Measurements from ENCODE around the gene BABAM2. TPM values are rescaled to one million over a fixed set of nuclear protein-coding genes. Genes with fewer than 3 reads are reported as not detected.
"Not testable (repeated sequence)": the region's sequence is repeated elsewhere in the genome, so short reads cannot be mapped to it uniquely, and the experiment has no call there.

The BABAM2 gene
- total and polyA plus RNA-seq, 7 experiments from 2014 or later = 34.2 to 58.2 (median 44.2) TPM

GRCh38 chr2:27968957-27969356, 78.4 kb downstream of the BABAM2 start:
- H3K27ac ChIP-seq (ENCODE audit: low read depth, low read length); POLR2A ChIA-PET; H3K4me3 Mint-ChIP-seq; H3K27me3 ChIP-seq (ENCODE audit: control insufficient read depth in 2 of 2, insufficient read depth in 2 of 2, low read length in 2 of 2); H3K36me3 ChIP-seq (ENCODE audit: control insufficient read depth in 2 of 3, insufficient read depth in 3 of 3, low read length in 3 of 3); H3K27me3 Mint-ChIP-seq; CTCF ChIA-PET; DNase-seq; ATAC-seq; H3K4me3 ChIP-seq (ENCODE audit: low read length): not testable (repeated sequence)
- Histone ChIP-seq H3K4me1 (ENCODE audit: control insufficient read depth in 2 of 2, insufficient read depth in 2 of 2, low read length in 2 of 2) (peaks cover 14 to 18% of the 10 kb centered on the region in 2 donors), H3K9me3 (ENCODE audit: control insufficient read depth in 2 of 3, low read length in 3 of 3) (peaks cover 0 to 11% (median 0%) of the 10 kb centered on the region in 3 experiments)
- intact Hi-C loops (cut with micrococcal nuclease) = loop anchor here in 1 of 2 donors (10.0 kb wide), 2 partner anchors 194 to 286 kb away; partner anchors contain the start of gene MRPL33
- Mint-ChIP-seq H3K9me3 (peaks cover 10 to 31% (median 16%) of the 10 kb centered on the region in 11 donors), H3K4me1 (peaks cover 17 to 51% (median 34%) of the 10 kb centered on the region in 7 donors), H3K36me3 (peaks cover 15 to 57% (median 35%) of the 10 kb centered on the region in 5 donors), H3K27ac (peak overlapping the region in 2 of 9 donors; percentile 19 to 68)

GRCh38 chr2:27972311-27972710, 81.8 kb downstream of the BABAM2 start:
- ChIA-PET CTCF (no interaction called here), POLR2A (no interaction called here)
- Histone ChIP-seq H3K27me3 (ENCODE audit: control insufficient read depth in 2 of 2, insufficient read depth in 2 of 2, low read length in 2 of 2) (no peaks in the 10 kb centered on the region), H3K4me1 (ENCODE audit: control insufficient read depth in 2 of 2, insufficient read depth in 2 of 2, low read length in 2 of 2) (no peaks in the 10 kb centered on the region), H3K27ac (ENCODE audit: low read depth, low read length) (no peak overlapping the region), H3K36me3 (ENCODE audit: control insufficient read depth in 2 of 3, insufficient read depth in 3 of 3, low read length in 3 of 3) (no peaks in the 10 kb centered on the region), H3K9me3 (ENCODE audit: control insufficient read depth in 2 of 3, low read length in 3 of 3) (peaks cover 0 to 11% (median 0%) of the 10 kb centered on the region in 3 experiments), H3K4me3 (ENCODE audit: low read length) (no peak overlapping the region)
- H3K36me3 Mint-ChIP-seq = peaks cover 12 to 49% (median 20%) of the 10 kb centered on the region in 5 donors
- H3K4me1 Mint-ChIP-seq = peaks cover 3 to 18% (median 5%) of the 10 kb centered on the region in 7 donors
- peaks cover 8 to 25% (median 13%) of the 10 kb centered on the region in 11 donors for H3K9me3 Mint-ChIP-seq
- H3K27ac Mint-ChIP-seq = no peak overlapping the region
- no peak overlapping the region for H3K4me3 Mint-ChIP-seq
- DNase-seq (no peak), ATAC-seq (no peak)
- H3K27me3 Mint-ChIP-seq = no peaks in the 10 kb centered on the region
- intact Hi-C loops (cut with micrococcal nuclease) = no loop called here

GRCh38 chr2:27973592-27973991, 83.1 kb downstream of the BABAM2 start:
- H3K9me3 Mint-ChIP-seq = peaks cover 1 to 17% (median 7%) of the 10 kb centered on the region in 11 donors
- no peaks in the 10 kb centered on the region for H3K27me3 Mint-ChIP-seq
- peaks cover 0 to 14% (median 8%) of the 10 kb centered on the region in 7 donors for H3K4me1 Mint-ChIP-seq
- Histone ChIP-seq H3K27me3 (ENCODE audit: control insufficient read depth in 2 of 2, insufficient read depth in 2 of 2, low read length in 2 of 2) (no peaks in the 10 kb centered on the region), H3K4me1 (ENCODE audit: control insufficient read depth in 2 of 2, insufficient read depth in 2 of 2, low read length in 2 of 2) (no peaks in the 10 kb centered on the region), H3K4me3 (ENCODE audit: low read length) (no peak overlapping the region), H3K27ac (ENCODE audit: low read depth, low read length) (no peak overlapping the region), H3K36me3 (ENCODE audit: control insufficient read depth in 2 of 3, insufficient read depth in 3 of 3, low read length in 3 of 3) (no peaks in the 10 kb centered on the region), H3K9me3 (ENCODE audit: control insufficient read depth in 2 of 3, low read length in 3 of 3) (peaks cover 0 to 11% (median 0%) of the 10 kb centered on the region in 3 experiments)
- CTCF ChIA-PET = no interaction called here
- POLR2A ChIA-PET = no interaction called here
- H3K36me3 Mint-ChIP-seq = peaks cover 6 to 48% (median 15%) of the 10 kb centered on the region in 5 donors
- intact Hi-C loops (cut with micrococcal nuclease) = no loop called here
- no peak for ATAC-seq
- no peak for DNase-seq
- peak overlapping the region in 1 of 9 donors; percentile 62 for H3K27ac Mint-ChIP-seq
- no peak overlapping the region for H3K4me3 Mint-ChIP-seq

GRCh38 chr2:27976308-27976707, 85.8 kb downstream of the BABAM2 start:
- no peaks in the 10 kb centered on the region for H3K9me3 ChIP-seq (ENCODE audit: control insufficient read depth in 2 of 3, low read length in 3 of 3)
- Mint-ChIP-seq H3K9me3 (peaks cover 0 to 8% (median 0%) of the 10 kb centered on the region in 11 donors), H3K4me1 (peaks cover 6 to 26% (median 11%) of the 10 kb centered on the region in 7 donors), H3K27me3 (no peaks in the 10 kb centered on the region), H3K27ac (no peak overlapping the region), H3K4me3 (no peak overlapping the region), H3K36me3 (peaks cover 0 to 33% (median 4%) of the 10 kb centered on the region in 5 donors)
- DNase-seq (no peak), ATAC-seq (no peak)
- no peak overlapping the region for H3K27ac ChIP-seq (ENCODE audit: low read depth, low read length)
- intact Hi-C loops (cut with micrococcal nuclease) = no loop called here
- ChIA-PET CTCF (no interaction called here), POLR2A (no interaction called here)
- H3K4me3 ChIP-seq (ENCODE audit: low read length) = no peak overlapping the region
- H3K4me1 ChIP-seq (ENCODE audit: control insufficient read depth in 2 of 2, insufficient read depth in 2 of 2, low read length in 2 of 2) = no peaks in the 10 kb centered on the region
- no peaks in the 10 kb centered on the region for H3K36me3 ChIP-seq (ENCODE audit: control insufficient read depth in 2 of 3, insufficient read depth in 3 of 3, low read length in 3 of 3)
- H3K27me3 ChIP-seq (ENCODE audit: control insufficient read depth in 2 of 2, insufficient read depth in 2 of 2, low read length in 2 of 2) = no peaks in the 10 kb centered on the region

GRCh38 chr2:27977731-27978312, 87.3 kb downstream of the BABAM2 start:
- intact Hi-C loops (cut with micrococcal nuclease) = no loop called here
- POLR2A ChIA-PET = no interaction called here
- H3K4me1 ChIP-seq (ENCODE audit: control insufficient read depth in 2 of 2, insufficient read depth in 2 of 2, low read length in 2 of 2) = no peaks in the 10 kb centered on the region
- Mint-ChIP-seq H3K36me3 (peaks cover 0 to 31% (median 8%) of the 10 kb centered on the region in 5 donors), H3K9me3 (peaks cover 0 to 9% (median 0%) of the 10 kb centered on the region in 11 donors), H3K27me3 (no peaks in the 10 kb centered on the region), H3K4me1 (peaks cover 6 to 26% (median 11%) of the 10 kb centered on the region in 7 donors), H3K4me3 (no peak overlapping the region), H3K27ac (peak overlapping the region in 2 of 9 donors; percentile 1 to 25)
- H3K36me3 ChIP-seq (ENCODE audit: control insufficient read depth in 2 of 3, insufficient read depth in 3 of 3, low read length in 3 of 3) = no peaks in the 10 kb centered on the region
- no peak for DNase-seq
- no peak overlapping the region for H3K27ac ChIP-seq (ENCODE audit: low read depth, low read length)
- no peaks in the 10 kb centered on the region for H3K9me3 ChIP-seq (ENCODE audit: control insufficient read depth in 2 of 3, low read length in 3 of 3)
- ATAC-seq = no peak
- CTCF ChIA-PET = no interaction called here
- H3K4me3 ChIP-seq (ENCODE audit: low read length) = no peak overlapping the region
- no peaks in the 10 kb centered on the region for H3K27me3 ChIP-seq (ENCODE audit: control insufficient read depth in 2 of 2, insufficient read depth in 2 of 2, low read length in 2 of 2)

GRCh38 chr2:27978761-27979160, 88.2 kb downstream of the BABAM2 start:
- intact Hi-C loops (cut with micrococcal nuclease); ATAC-seq; H3K27ac ChIP-seq (ENCODE audit: low read depth, low read length); DNase-seq; H3K4me3 ChIP-seq (ENCODE audit: low read length); H3K4me3 Mint-ChIP-seq; CTCF ChIA-PET; H3K36me3 ChIP-seq (ENCODE audit: control insufficient read depth in 2 of 3, insufficient read depth in 3 of 3, low read length in 3 of 3); H3K9me3 ChIP-seq (ENCODE audit: control insufficient read depth in 2 of 3, low read length in 3 of 3); POLR2A ChIA-PET; H3K27me3 Mint-ChIP-seq; H3K4me1 ChIP-seq (ENCODE audit: control insufficient read depth in 2 of 2, insufficient read depth in 2 of 2, low read length in 2 of 2); H3K27me3 ChIP-seq (ENCODE audit: control insufficient read depth in 2 of 2, insufficient read depth in 2 of 2, low read length in 2 of 2): not testable (repeated sequence)
- H3K36me3 Mint-ChIP-seq = peaks cover 3 to 36% (median 14%) of the 10 kb centered on the region in 5 donors
- H3K4me1 Mint-ChIP-seq = peaks cover 6 to 26% (median 11%) of the 10 kb centered on the region in 7 donors
- peaks cover 0 to 10% (median 3%) of the 10 kb centered on the region in 11 donors for H3K9me3 Mint-ChIP-seq
- H3K27ac Mint-ChIP-seq = peak overlapping the region in 1 of 9 donors; percentile 50

- POLR2A ChIA-PET = no interaction called here
Observed at GRCh38 chr2:27980242-27980641, 89.7 kb downstream of the BABAM2 start.

More at GRCh38 chr2:27980242-27980641, 89.7 kb downstream of the BABAM2 start:
- H3K27me3 ChIP-seq (ENCODE audit: control insufficient read depth in 2 of 2, insufficient read depth in 2 of 2, low read length in 2 of 2) = no peaks in the 10 kb centered on the region
- Mint-ChIP-seq H3K9me3 (peaks cover 0 to 15% (median 3%) of the 10 kb centered on the region in 11 donors), H3K4me1 (peaks cover 6 to 26% (median 13%) of the 10 kb centered on the region in 7 donors), H3K4me3 (no peak overlapping the region), H3K36me3 (peaks cover 3 to 37% (median 14%) of the 10 kb centered on the region in 5 donors), H3K27ac (peak overlapping the region in 1 of 9 donors; percentile 0), H3K27me3 (no peaks in the 10 kb centered on the region)
- no peak overlapping the region for H3K4me3 ChIP-seq (ENCODE audit: low read length)
- DNase-seq (no peak), ATAC-seq (no peak)
- no peak overlapping the region for H3K27ac ChIP-seq (ENCODE audit: low read depth, low read length)
- CTCF ChIA-PET = no interaction called here
- intact Hi-C loops (cut with micrococcal nuclease) = no loop called here
- peaks cover 0 to 3% (median 0%) of the 10 kb centered on the region in 3 experiments for H3K9me3 ChIP-seq (ENCODE audit: control insufficient read depth in 2 of 3, low read length in 3 of 3)
- no peaks in the 10 kb centered on the region for H3K36me3 ChIP-seq (ENCODE audit: control insufficient read depth in 2 of 3, insufficient read depth in 3 of 3, low read length in 3 of 3)
- H3K4me1 ChIP-seq (ENCODE audit: control insufficient read depth in 2 of 2, insufficient read depth in 2 of 2, low read length in 2 of 2) = no peaks in the 10 kb centered on the region
